HuH-7 (cell line): ENCODE results near the gene SPATA32.

Source experiments
- DNase-seq: peaks from one replicate; pipeline ENCODE4 v3.0.0; 2011; ENCODE audit warnings: low spot score

SPATA32 gene

DNA sequence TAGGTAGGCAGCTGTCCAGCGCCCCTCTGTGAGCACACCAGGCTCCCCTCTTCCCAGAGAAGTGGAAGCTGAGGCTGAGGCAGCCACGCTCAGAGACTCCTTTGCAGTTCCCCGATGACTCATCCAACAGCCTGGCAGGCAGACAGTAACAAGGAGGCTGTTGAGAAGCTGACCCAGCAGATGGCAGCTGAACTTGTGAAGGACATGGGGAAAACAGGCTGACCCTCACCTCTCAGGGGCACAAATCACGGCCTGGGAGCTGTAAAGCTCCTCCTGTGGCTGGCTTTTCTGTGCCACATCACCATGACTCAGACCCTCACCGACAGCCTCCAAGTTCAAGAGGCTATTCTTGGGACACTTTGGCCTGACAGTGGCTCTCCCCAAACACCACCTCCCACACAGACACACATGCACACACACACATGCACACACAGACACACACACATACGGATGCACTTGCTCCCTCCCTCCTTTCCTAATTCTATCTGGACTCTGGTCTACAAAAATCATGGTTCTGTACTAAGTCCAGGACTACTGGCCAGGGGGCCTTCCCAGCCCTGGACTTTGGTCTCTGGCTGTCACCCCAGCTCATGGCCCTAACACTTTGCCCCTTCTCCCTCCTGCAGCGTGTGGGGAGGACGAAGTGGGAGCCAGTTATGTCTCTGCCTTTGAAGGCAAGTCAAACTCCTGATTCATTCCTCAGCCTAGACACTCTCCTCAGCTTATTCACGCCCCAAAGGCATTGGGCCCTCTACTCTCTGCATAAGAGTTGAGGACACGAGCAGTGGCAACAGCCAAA, 31.7 kb upstream of the SPATA32 start:
- no peak for DNase-seq

DNA sequence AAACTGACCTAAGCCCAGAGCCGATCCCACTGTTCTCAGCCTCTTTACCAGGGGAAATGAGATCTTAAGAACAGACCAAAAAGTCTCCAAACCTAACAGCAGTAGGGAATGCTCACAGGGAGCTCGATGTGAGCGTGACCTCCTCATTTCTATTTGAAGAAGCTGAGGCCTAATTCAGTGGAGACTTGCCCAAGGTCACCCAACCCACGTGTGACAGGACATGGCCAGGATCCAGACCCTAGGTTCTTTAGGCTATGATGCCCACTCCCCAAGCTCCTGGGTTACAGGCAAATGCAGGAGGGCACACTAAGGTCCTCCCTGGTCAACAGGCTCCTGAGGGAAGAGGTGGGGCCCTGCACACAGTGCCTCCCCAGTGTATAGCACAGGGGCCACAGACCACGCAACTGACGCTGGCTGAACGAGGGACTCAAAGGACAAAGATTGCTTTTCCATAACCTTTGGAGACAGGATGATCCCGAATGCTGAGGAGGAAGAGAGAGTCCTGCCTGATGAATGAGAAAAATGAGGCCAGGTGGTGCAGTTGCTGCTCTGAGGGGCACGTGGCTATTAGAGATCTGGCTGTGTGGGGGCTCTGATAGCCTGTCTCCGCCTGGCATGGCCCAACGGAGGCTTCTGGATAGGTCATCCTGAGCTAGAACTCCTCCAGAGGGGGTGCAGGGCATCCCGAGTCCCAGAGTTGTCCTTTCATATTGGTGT, 31.0 kb upstream of the SPATA32 start:
- no peak for DNase-seq

DNA sequence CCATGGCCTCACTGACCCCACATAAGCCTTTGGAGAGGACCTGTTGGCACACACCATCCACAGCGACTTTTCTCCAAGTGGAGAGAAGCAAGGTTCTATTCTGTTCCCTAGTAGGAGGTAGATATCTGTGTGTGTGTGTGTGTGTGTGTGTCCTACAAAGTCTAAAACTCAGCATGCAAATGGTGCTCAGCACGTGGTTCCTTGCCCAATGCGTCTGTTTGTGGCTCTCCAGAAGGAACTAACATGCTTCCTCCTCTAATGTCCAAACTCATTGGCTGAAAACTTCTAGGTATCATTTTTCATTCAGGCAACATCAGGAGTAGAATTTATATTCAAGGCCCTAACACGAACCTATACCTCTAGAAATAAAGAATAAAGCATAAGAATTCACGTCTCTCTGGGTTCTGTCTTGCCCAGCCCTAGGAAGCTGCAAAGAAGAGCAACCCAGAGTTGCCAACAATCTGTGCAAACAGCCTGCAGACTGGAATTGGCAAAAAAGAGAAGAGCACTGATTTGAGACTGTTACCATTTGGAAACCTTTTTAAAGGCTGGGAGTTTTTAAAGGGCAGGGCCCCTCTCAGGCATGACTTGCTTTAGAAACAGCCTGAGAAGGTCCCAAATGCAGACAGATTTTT, 29.4 kb upstream of the SPATA32 start:
- no peak for DNase-seq

DNA sequence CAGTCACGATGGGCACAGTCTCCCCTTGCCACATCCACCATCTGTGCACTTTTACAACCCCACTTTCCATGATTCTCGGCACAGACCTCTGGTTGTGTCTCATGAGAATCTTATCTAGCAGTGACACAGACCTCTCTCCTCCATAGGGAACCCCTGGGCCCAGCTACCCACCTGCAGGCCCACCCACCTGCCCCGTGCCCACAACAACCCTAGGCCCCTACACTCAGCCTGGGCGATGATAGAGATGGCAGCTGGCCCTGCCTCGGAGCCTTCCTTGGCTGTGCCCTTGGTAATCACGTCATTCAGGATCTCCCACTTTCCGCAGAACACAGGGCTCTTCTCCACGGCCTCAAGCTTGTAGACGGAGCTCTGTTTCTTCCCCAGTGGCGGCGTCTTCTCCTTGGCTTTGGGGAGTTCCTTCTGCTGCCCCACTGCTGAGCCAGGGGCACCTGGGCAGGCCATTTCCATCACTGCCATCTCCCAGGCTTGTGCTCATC, 28.4 kb upstream of the SPATA32 start:
- no peak for DNase-seq

DNA sequence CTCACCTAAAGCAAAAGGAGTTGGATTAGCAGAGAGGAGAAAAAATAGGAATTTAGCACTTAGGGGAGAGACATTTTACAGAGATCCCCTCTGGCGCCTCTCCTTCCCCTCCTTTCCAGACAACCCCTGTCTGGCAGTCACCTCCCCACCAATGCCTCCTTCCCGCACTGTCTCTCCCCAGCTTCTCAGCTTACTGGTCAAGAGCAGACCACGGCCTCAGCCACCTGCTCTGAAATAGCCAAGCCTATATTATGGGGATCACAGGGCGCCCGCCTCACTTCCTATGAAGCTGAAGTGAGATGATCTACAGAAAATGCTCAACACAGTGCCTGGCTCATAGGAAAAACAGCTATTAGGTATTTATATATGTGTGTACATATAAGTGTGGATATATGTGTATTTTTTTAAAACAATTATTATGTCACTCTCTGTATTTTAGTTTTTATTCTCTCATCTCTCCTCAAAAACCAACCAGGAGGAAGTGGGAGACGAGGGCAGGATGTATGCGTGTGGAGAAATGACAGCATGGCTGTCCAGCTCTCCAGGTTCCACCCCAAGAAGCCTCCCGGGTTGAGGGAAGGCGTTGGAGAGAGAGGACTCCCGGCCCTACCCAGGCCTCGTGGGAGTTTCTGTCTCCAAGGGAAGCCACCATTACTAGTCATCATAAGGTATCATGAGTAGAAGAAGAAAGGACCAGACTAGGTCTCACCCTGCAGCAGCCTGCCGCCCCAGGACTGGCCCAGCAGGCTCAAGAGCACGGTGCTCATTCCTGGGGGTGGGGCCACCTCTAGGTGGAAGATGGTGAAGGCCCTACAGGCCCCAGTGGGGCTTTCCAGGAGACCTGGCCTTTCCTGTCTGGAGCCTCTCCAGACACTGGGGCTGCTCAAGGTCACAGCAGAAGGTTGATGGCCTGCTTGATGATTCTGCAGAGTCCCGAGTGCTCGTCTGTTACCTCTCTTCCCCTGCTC, 27.7 kb upstream of the SPATA32 start:
- DNase-seq, result no peak

DNA sequence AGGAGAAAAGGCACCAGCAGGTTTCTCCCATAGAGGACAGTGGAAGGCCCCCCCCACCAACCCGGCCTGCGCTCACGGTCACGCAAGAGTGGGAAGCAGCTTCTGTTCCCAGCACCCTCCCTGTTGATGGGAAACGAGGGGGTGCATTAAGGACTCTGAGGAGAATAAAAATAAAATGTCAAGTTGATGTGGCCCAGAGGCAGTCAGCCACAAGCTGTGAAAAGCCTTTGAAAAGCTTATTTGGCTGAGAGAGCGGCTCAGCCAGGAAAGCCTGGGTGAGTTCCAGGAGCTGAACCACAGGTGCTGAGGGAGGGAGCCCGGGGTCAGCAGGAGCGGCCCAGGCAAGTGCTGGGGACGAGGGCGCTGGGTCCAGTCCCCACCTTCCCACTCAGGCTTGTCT, 26.9 kb upstream of the SPATA32 start:
- no peak for DNase-seq

DNA sequence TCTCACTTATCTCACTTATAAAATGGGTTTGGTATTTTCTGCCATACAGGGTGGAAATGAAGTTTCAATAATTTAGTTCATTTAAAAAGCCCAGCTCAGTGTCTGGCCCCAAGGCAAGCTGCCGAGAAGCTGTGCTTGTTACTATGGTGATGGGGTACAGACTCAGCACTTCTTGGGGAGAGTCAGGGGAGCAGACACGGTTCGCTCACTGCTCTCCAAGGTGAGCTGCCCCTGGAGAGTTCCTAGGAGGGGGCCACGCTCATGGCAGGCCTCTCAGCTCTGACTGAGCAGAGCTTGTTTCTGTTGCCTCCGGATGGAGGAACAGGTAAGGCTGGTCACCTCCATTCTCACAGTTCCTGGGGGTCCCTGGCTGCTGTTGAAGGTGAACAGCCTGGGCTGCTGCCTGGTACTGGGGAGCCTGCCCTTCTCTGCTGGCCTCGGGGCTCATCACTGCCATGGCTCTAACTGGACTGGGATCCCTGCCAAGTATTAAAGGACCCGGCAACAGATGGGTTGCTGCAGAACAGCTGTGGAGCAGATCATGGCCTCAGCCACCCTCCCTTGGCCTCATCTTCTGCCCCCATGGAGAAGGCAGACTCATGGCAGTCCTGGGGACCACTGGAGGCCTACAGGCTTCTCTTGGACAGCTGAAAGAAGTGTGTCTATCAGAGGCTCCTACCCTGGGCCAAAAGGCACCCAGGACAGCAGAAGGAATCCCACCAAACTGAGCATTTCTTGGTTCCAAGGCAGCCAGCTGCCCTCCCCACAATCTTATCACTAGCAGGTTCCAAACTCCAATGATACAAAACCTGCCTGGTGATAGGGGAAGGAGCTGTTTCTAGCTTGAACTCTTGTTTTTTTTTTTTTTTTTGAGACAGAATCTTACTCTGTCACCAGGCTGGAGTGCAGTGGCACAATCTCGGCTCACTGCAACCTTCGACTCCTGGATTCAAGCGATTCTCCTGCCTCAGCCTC, 25.9 kb upstream of the SPATA32 start:
- no peak for DNase-seq

DNA sequence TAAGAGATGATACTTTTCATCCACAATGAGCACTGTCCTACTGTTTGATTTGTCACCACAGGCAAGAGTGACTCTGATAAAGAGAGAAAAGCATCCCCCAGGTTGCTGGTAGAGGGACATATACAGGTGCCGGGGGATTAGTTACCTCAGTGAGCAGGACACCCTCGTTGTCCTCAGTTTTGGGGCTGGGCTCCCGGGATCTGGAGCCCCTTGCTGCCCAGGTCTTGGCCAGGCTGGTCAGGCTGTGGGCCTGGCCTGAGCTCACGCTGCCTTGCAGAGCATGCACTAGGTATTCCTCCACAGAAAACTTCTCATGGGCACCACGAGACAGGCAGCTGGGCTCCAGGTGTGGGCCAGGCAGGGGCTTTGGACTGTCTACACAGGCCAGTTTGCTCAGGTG, 24.4 kb upstream of the SPATA32 start:
- DNase-seq, result no peak

DNA sequence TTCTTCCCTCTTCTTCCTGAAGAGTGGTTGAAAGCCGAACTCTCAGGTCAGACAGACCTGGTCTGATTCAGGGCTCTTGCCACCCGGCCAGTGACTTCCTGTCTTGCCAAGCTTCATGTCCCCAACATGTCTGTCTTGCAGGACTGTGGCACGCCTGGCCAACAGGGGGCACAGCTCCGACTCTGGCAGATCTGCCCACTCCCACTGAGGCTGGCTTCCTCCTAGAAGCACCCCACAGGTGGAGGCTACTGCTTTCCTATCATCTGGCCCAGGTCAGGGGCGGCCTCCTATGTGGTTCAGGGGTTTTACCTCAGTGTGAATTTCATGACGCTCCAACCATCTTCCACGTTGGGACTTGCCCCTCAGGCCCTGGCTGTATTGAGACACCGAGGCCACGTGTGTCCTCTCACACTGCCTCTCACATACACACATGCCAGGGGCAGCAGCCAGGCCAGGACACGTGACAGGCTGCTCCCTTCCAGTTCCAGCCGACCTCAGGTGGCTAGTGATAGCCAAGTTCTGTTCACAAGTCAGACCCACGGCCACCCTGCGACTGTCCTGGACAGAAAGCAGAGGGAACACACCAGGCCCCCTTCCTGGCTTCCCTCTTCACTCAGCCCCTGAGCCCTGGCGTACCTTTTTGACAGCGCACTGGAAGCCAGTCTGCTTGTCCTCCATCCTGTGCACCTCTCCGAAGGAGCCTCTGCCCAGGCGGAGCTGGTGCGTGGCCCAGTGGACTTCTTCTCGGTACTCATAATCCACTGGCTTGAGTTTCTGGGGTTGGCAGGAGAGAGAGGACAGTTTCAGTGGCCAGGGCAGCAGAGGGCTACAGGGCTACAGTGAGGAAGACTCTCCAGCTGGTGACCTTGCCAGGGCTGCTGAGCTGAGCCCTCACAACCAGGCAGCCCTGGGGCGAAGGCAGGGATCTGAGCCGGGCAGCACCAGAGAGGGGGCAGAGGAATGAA, 22.6 kb upstream of the SPATA32 start:
- no peak for DNase-seq

DNA sequence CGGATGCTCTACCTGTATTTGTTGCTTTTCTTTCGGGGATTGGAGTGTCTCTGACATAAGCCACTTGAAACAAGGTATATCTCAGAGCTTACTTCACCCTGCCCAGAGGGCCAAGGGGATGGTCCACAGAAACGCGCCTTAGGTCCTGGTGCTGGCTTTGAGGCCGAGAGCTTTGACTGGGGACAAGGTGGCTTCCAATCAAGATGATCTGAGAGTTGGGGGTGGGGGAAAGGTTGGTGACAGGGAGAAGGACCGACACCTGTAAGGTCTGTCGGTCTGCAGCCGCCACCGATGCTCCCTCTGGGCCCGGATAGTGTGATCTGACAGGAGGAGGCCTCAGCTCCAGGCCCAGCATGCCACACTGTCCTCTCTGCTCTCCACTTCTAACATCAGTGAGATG, 21.8 kb upstream of the SPATA32 start:
- DNase-seq, result no peak

DNA sequence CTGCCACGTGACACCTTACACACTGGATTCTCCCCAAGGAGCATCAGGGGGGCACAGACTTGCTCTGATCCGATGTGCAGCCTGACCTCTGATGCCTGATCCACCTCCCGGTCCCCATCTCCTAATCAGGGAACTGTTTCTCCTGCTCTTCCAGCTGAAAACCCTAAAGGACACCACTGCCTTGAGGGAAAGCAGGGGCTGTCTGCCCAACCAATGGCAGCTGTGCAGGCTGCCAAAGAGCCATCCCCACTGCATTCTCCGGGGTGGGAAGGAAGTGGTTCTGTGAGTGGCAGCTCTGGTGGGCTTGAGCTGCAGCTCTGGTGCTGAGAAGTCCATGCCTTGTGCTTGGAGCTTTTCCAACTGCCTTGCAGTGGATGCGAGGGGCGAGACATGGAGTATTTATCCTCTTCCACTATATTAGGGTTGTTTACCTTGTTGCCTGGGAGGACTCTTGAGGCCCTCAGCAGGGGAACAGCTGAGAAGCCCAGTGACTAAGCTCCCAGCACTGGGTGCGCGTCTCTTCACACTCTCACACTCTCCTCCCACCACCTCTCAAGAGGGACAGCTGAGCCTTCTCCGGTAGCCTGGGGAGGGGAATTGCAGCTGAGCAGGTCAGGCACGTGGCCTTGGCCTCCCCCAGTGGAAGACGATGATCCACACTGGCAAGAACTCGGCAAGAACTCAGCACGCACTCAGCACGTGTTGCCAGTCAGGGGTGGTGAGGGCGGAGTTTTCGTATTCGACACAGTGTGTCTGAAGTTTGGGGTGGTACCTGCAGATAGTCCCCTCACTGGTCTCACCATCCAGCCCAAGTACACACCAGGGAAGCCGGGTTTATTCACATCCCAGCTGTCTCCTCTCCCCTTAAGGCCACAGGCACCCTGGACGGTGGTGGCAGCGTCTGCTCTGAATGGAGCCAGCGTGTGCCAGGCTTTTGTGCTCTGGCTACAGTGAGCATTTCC, 21.1 kb upstream of the SPATA32 start:
- no peak for DNase-seq

DNA sequence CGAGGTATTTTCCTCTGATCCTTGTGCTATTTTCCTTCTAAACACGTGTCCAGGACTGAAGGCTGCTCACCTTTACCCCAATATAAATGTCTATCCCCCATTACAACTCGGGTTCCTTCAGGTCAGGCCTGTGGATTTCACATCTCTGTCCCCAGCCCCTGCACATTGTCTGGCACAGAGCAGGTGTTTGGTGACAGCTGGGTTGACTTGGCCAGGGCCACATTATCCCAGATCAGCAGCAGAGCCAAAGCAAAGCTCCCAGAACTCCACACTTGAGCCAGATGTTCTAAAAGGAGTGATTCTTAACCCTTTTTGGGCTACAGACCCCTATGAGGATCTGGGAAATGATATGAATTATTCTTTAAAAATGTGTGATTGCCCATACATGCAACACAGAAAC, 18.0 kb upstream of the SPATA32 start:
- no peak for DNase-seq

DNA sequence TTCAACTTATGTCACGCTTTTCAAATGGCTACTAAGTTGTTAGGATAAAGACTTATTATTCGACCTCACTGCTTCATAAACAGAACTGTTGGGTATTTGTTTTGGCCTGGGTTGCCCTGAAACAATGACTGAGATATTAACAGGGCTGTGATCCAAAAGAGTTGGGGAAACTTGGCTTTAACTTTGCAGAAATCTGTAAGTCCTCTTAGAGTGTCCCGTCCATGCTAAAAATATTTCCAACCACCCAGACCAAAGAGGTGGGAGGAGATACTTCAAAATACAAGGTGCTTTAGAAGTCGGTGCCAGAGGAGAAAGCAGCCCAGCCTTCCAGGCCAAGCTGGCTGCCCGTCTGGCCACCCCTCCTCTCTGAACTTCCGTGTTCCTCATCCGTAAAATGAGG, 16.1 kb upstream of the SPATA32 start:
- DNase-seq, result no peak

DNA sequence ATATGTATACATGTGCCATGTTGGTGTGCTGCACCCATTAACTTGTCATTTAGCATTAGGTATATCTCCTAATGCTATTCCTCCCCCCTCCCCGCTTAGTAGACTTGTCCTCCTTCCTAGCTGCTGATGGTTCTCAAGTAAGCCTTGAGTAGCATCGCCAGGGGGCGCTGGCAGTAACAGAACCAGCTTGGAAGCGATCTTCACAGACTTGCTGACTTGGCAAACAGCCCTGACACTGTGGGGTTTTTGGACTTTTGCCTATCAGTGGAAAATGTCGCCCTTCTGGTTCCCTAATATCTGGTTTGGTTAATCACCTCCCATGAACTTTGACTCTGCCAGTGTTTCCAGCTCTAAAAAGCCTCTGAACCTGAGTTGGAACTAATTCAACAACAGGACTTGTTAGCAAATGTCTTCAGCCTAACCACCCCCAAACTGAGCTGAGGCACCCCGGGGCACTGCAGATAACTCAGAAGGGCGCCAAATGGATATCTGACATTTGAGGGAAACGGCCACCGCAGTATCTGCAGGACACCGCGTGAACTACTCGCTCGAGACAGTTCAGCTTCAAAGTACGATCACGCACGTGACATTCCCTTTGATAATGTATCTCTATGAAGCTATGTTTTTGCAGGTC, 15.4 kb upstream of the SPATA32 start:
- peak; percentile 87 for DNase-seq

DNA sequence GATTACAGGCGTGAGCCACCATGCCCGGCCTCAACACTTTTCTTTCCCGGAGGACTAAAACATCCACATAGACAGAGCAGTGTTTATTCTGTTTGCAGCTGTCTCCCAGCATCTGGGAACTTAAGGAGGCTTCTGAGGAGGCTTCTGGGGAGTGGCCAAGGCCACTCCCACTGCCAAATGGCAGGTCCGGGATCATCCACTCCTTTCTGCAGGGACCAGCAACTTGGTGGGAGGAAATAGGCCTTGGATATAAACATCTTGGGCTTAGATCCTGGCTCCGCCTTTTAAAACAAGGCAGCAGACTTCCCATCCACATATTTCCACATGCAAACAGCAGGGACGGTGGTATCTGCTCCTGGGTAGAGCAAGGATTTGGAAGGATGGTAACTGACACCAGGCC, 14.1 kb upstream of the SPATA32 start:
- no peak for DNase-seq

DNA sequence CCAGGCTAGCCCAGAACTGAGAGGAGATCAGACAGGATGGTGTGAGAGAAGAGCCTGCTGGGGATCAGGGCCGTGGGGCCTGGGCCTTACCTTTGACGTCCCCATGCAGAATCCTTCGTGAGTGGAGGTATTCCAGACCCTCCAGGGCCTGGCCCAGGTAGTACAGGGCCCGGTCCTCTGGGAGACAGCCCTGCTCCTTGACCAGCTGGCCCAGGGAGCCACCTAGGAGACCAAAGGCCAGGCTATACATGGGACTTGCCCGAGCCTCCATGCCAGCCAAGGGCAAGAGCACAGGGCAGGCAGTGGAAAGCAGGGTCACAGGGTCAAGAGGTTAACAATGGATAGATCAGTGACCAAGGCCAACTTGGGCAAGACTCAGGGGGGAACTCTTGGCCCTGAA, 12.1 kb upstream of the SPATA32 start:
- no peak for DNase-seq

DNA sequence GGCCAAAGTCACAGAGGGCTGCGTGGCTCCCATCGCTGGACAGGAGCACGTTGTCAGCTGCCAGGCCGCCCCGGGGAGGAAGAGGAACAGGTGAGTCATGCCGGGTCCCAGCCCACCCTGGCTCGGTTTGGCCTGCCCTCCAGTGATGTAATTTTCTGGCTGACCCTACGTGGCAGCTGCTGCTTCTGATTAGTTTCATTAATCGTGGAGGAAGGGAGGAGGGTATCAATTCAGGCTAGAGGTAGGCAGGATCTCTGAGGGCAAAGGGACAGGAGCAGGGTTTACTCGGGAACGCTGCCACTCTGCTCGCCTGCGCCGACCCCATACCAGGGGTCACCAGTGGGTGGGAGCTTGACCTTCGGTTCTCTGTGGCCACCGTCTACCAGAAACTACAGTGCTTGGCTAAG, 11.7 kb upstream of the SPATA32 start:
- no peak for DNase-seq

DNA sequence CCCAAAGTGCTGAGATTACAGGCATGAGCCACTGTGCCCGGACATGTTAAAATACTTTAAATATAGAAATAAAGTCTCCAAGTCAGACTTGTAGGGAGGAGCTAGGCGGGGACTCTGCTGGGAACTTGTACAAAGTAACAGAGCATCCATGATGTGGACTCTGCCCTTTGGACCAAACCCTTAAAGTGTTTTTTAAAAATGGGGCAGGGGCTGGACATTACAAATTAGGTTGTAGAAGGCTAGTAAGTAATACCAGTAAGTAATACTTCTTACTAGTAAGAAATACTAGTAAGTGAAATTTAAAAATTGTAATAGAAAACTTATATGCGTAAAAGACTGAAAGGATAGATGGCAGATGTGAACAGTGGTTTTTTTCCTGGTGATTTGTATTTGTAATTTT, 9.7 kb upstream of the SPATA32 start:
- DNase-seq, result no peak
